NCI-H2171 treated with DMSO at 0.1 percent for 48 hours (cell line): ENCODE measurements around the gene VKORC1.

Source experiments
- DNase-seq: peaks from one replicate; lab custom pipeline; 2025; lab: John Stamatoyannopoulos, UW

VKORC1 gene

DNA sequence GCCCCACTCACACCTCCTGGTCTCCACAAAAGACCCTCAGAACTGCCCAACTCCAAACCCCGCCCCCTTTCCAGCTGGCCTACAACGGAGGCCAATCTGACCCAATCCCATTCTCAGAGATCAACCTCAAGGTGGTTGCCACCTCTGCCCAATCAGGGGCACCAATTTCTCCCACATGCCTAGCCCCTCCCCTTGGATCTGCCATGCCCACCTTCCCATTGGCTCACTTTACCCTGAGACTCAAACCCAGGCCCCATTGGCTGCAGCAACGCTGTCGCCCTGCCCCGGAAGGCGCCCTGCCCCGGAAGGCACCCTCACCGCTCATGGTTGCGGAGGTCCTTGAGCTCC lies 31.1 kb downstream of the VKORC1 start:
- no peak for DNase-seq

DNA sequence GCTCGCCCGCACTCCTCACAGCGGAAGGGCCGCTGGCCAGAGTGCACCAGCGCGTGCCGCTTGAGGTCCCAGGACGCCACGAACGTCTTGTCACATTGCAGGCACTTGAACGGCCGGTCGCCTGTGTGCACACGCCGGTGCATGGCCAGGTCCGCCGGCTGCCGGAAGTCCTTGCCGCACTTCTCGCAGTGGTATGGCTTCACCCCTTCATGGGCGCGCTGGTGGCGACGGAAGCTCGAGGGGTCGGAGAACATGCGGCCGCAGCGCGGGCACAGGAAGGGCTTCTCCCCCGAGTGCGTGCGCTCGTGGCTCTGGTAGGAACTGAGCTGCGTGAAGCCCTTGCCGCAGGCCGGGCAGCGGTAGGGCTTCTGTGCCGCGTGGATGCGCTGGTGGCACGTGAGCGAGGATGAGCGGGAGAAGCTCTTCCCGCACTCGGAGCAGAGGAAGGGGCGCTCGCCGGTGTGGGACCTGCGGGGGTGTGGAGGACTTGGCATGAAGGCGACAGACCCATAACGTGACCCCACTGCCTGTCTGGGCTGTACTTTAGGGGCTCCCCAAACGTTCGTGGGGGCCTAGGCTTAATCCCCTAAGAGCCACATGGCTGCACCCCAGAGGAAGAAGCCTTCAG lies 32.7 kb downstream of the VKORC1 start:
- no peak for DNase-seq

DNA sequence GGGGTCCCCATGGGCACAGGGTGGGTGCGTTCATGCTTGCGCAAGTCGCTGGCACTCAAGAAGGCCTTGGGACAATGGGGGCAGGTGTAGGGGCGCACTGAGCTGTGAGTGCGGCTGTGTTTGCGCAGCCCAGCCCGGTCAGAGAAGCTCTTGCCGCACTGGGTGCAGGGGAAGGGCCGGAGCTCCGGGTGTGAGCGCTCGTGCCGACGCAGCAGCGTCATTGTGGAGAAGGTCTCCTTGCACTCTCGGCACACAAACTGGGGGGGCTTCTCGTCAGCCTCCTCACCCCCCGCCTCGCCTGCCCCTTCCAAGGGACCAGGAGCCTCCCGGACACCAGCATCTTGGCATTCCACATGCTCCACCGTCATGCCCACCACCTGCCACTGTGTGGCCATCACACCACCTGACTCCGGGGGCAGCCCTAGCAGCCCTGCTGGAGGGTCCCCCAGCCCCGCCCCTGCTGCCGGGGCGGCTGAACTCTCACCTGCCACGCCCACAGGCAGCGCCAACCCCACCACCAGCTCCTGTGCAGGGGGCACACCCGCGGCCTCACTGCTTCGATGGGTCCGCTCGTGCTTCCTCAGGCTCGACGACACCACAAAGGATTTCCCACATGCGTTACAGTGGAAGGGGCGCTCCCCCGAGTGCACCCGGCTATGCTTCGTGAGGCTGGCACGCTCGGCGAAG lies 33.3 kb downstream of the VKORC1 start:
- DNase-seq, result no peak

DNA sequence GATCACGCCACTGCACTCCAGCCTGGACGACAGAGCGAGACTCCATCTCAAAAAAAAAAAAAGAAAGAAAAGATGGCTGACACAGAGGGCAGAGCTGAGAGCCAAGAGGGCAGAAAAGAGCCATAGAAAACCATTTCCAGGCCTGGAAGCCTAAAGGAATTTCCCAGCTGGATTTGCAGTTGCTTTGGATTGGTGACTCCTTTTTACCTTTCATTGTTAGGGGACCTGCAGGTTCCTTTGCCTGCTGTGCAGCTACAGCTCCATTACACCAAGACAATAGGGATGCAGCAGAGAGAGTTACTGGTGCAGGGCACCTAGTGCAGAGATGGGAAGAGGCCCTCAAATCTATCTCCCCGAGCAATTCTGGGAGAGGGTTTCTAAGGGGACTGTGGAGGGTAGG lies 39.0 kb downstream of the VKORC1 start:
- no peak for DNase-seq

DNA sequence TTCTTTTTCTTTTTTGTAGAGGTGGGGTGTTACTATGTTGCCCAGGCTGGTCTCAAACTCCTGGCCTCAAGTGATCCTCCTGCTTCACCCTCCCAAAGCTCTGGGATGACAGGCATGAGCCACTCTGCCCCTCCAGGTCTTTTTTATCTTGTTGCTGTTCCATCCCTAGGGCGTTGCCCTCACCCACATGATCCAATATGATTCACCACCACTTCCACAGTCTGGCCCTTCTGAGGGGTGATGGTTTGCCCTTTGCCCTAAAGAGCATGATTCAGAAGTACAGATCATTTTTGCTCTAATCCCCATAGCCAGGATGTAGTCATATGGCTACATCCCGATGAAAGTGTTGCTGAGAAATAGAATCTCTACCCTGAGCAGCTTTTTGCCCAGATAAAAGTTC lies 42.5 kb downstream of the VKORC1 start:
- DNase-seq, result no peak

DNA sequence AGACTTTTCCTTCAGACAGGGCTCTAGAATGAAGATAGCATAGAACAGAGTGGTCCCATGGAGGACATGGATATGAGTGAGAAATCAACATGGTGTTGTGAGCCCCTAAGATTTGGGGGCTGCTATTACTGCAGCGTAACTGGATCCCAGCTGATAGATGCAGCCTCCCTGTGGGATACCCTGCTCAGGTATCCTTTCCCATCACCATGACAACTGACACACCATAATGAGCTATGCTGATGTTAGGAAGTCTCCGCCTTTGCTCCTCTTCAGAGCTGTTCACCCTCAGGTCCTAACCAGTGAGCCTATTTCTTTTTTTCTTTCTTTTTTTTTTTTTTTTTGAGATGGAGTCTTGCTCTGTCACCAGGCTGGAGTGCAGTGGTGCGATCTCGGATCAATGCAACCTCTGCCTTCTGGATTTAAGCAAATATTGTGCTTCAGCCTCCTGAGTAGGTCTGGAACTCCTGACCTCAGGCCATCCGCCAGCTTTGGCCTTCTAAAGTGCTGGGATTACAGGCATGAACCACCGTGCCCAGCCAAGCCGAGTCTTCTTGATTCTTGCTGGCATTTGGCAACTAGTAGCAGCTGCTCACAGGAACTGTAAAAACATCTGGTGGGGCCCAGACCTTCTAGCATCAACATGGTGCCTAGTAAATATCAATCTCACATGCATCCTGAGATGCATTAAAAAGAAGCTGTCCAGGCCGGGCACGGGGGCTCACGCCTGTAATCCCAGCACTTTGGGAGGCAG lies 44.1 kb downstream of the VKORC1 start:
- peak; percentile 23 for DNase-seq

DNA sequence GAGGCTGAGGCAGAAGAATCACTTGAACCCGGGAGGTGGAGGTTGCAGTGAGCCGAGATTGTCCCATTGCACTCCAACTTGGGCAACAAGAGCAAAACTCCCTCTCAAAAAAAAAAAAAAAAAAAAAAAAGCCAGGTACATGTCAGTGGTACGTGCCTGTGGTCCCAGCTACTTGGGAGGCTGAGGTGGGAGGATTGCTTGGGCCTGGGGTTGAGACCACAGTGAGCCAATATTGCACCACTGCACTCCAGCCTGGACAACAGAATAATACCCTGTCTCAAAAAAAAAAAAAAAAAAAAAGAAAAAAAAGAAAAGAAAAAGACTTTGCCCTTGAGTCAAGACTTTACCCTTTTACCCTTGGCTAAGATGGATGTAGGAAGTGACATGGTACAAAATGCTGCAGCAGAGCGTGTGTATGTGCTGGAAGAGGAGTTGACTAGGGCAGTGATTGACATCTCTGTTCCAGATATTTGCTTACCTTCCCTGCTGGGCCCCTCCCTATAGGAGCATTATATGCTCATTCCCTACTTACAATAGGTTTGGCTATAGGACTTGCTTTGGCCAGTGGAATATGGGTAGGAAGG lies 50.6 kb downstream of the VKORC1 start:
- DNase-seq, result no peak

DNA sequence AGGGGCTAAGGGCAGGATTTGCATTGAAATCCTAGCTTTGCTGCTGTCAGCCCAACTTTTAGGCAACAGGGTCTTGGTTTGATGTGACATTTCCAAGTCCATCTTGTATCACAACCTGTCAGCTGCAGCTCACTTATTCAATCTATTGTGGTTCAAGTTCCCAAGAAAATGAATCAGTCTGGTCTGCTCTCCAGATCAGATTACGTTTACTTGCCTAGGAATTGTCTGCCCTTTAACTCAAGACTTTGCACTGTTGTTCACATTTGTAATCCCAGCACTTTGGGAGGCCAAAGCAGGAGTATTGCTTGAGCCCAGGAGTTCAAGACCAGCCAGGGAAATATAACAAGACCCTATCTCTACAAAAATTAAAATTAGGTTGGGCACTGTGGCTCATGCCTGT lies 51.2 kb downstream of the VKORC1 start:
- DNase-seq, result no peak

DNA sequence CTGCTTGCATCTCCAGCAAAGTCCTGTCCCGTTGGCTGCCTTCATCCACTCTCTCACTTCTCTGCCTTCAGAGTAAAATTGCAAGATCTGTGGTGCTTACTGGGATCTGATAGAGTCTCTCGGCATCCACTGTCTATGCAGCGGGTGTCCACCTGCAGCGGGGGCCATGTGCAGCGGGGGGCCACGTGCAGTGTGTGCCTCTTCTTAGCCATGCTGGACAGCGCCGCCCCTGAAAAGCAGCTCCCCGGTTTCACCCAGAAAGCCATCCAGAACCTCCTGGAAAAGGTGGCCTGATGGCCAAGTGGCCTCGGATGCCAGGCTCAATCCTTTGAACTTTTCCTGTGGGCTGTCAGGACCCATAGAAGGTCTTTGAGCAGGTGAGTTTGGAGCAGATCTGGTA lies 51.7 kb downstream of the VKORC1 start:
- no peak for DNase-seq
